Measurements from ENCODE around the gene SPAG5.
"Not testable (repeated sequence)": the region's sequence is repeated elsewhere in the genome, so short reads cannot be mapped to it uniquely, and the experiment has no call there.

SPAG5 gene

GRCh38 chr17:28577466-28577824 is 21.4 kb downstream of the SPAG5 start:
- Histone ChIP-seq H3K9me2 (replicated peaks; ENCODE audit: insufficient read depth, low read length) (no peaks in the 10 kb centered on the region), H3K36me3 (replicated peaks; ENCODE audit: insufficient read depth, low read length) (no peaks in the 10 kb centered on the region), H3K9me3 (replicated peaks; ENCODE audit: insufficient read depth, low read length) (no peaks in the 10 kb centered on the region), H2AFZ (ENCODE audit: low read length) (0 out of 2 replicates have a peak overlapping the region, but pooled peaks have one; percentile 25), H3K27me3 (replicated peaks; ENCODE audit: insufficient read depth, low read length) (no peaks in the 10 kb centered on the region), H3F3A (ENCODE audit: insufficient read depth, low read length) (0 out of 2 replicates have a peak, but pooled peaks cover 14% of the 10 kb centered on the region), H3K4me1 (ENCODE audit: low read length) (peaks cover under 1% of the 10 kb centered on the region; the same call in 1 of the 2 replicates), H4K20me1 (ENCODE audit: insufficient read depth, low read length) (no peaks in the 10 kb centered on the region), H3K27ac (ENCODE audit: low read length) (peak overlapping the region; percentile 28; the same call in 1 of the 2 replicates), H3K4me2 (ENCODE audit: low read depth, low read length) (no peak overlapping the region), H3K4me3 (ENCODE audit: low read length) (no peak overlapping the region), H3K9ac (ENCODE audit: low read length) (no peak overlapping the region), H3K79me2 (ENCODE audit: low read length) (no peaks in the 10 kb centered on the region)
- DNase-seq: no peak
- TF ChIP-seq CTCF (IDR thresholded peaks at IDR 0.05; ENCODE audit: low read length): no peak
- no peak for TF ChIP-seq EZH2phosphoT487 (IDR thresholded peaks at IDR 0.05; ENCODE audit: low read length)

DNA sequence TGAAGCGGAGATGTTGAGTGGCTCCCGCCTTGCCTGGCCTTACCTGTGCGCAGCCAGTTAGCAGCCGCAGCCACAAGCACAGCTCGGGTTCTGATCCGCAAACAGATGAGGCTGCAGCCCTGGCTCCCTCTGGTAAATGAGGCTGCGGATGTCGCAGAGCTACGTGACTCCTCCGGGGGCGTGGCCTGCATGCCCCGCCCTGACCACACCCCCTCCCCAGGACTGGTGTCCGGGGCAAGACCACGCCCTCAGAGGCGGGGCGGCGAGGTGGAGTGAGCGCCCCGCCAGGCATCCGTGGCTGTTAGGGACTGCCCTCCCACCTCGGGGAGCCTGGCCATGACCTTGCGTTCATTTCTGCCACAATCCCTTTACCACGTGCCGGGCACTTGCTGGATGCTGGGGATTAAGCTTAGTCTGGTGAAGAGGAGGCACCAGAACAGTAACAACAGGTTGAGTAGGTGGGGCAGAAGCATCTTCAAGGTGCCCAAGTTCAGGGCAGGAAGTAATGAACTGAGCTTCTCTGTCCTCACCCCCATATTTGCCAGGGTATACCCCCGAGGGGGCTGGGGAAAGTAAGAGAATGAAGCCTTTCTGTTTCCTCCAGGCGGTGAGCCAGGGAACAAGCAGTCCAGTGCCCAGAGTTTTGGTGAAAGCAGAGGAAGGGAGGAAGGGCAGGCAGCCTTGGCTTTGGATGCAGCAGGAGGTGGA is 21.9 kb downstream of the SPAG5 start, which contains the start of gene ALDOC:
ALDOC (minus strand) TSS at position 138 of the 708 bp plus-strand sequence. CDS start 1,363 bp downstream, outside the sequence.
- no peak within 1 kb of the TSS for H3K4me3 ChIP-seq (ENCODE audit: low read length)
- H3K27me3 ChIP-seq (replicated peaks; ENCODE audit: insufficient read depth, low read length): no peaks in the 10 kb centered on the region
- H3K27ac ChIP-seq (ENCODE audit: low read length): peak within 1 kb of the TSS; percentile 28; the same call in 1 of the 2 replicates
- H4K20me1 ChIP-seq (ENCODE audit: insufficient read depth, low read length): no peaks in the 10 kb centered on the region
- no peaks in the 10 kb centered on the region for H3K9me2 ChIP-seq (replicated peaks; ENCODE audit: insufficient read depth, low read length)
- H3F3A ChIP-seq (ENCODE audit: insufficient read depth, low read length): 0 out of 2 replicates have a peak, but pooled peaks cover 14% of the 10 kb centered on the region
- TF ChIP-seq EZH2phosphoT487 (IDR thresholded peaks at IDR 0.05; ENCODE audit: low read length): no peak
- TF ChIP-seq CTCF (IDR thresholded peaks at IDR 0.05; ENCODE audit: low read length): no peak
- no peak for TF ChIP-seq EZH2 (optimal IDR thresholded peaks at IDR 0.05; ENCODE audit: low read depth, low read length)
- no peak within 1 kb of the TSS for H3K4me2 ChIP-seq (ENCODE audit: low read depth, low read length)
- peaks cover 6% of the 10 kb centered on the region for H3K4me1 ChIP-seq (ENCODE audit: low read length)
- H3K36me3 ChIP-seq (replicated peaks; ENCODE audit: insufficient read depth, low read length): no peaks in the 10 kb centered on the region
- no peaks in the 10 kb centered on the region for H3K9me3 ChIP-seq (replicated peaks; ENCODE audit: insufficient read depth, low read length)
- H2AFZ ChIP-seq (ENCODE audit: low read length): peak within 1 kb of the TSS; percentile 25; the same call in 1 of the 2 replicates
- no peak within 1 kb of the TSS for H3K9ac ChIP-seq (ENCODE audit: low read length)
- DNase-seq: peak; percentile 94
- no peaks in the 10 kb centered on the region for H3K79me2 ChIP-seq (ENCODE audit: low read length)

GRCh38 chr17:28576016-28576415 is 22.8 kb downstream of the SPAG5 start:
- H3K4me1 ChIP-seq (ENCODE audit: low read length); H3K27ac ChIP-seq (ENCODE audit: low read length); H3K36me3 ChIP-seq (replicated peaks; ENCODE audit: insufficient read depth, low read length); H3K9ac ChIP-seq (ENCODE audit: low read length); H3K79me2 ChIP-seq (ENCODE audit: low read length); H3K4me3 ChIP-seq (ENCODE audit: low read length); H3K4me2 ChIP-seq (ENCODE audit: low read depth, low read length); H2AFZ ChIP-seq (ENCODE audit: low read length); H3K9me2 ChIP-seq (replicated peaks; ENCODE audit: insufficient read depth, low read length); H3K9me3 ChIP-seq (replicated peaks; ENCODE audit: insufficient read depth, low read length); H3K27me3 ChIP-seq (replicated peaks; ENCODE audit: insufficient read depth, low read length); H4K20me1 ChIP-seq (ENCODE audit: insufficient read depth, low read length); DNase-seq: not testable (repeated sequence)
- 0 out of 2 replicates have a peak, but pooled peaks cover 17% of the 10 kb centered on the region for H3F3A ChIP-seq (ENCODE audit: insufficient read depth, low read length)
